Thoracic aorta endothelial cell (primary cell): ENCODE measurements around the gene PRAMEF6. TPM values are rescaled to one million over a fixed set of nuclear protein-coding genes. Genes with fewer than 3 reads are reported as not detected.

Experiments used
- small RNA-seq: library from RNA; depleted of rRNA; stranded (forward); fragments of <200 nt; gene quantifications from one replicate; pipeline ENCODE3, GENCODE V24; 2012
- total RNA-seq: library from RNA; depleted of rRNA; stranded (reverse); fragments of >200 nt; gene quantifications from 2 replicates; pipeline ENCODE4 v1.2.3, GENCODE V29; 2012

Gene PRAMEF6
- total RNA-seq = not detected in 2 replicates

DNA sequence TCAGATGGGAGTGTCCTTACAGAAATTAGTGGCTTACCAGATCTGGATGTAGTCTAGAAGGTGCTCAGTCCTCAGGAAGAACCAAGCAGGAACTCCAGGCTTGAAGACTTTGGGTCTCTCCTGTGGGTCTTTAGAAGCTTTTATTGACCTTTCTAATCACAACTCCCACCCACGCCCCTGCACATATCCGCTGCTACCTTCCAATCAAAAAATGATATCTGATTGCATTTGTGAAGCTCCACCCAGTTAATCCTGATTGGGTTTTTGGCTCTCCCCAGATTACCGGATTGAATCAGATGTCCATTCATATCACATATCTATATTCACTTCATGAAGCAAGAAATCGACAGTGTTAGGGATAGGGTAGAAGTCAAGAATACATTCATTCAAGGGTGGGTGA is at the start of gene PRAMEF6:
TSS of gene PRAMEF6 (minus strand) at position 101 of the 400 bp plus-strand sequence. CDS start 5,062 bp downstream, outside the sequence.

GRCh38 chr1:12916310-12916709 is 31.1 kb downstream of the PRAMEF6 start, which contains the start of gene PRAMEF7:
PRAMEF7 (plus strand) TSS chr1:12916610; CDS start chr1:12917693, 1,083 bp downstream.

DNA sequence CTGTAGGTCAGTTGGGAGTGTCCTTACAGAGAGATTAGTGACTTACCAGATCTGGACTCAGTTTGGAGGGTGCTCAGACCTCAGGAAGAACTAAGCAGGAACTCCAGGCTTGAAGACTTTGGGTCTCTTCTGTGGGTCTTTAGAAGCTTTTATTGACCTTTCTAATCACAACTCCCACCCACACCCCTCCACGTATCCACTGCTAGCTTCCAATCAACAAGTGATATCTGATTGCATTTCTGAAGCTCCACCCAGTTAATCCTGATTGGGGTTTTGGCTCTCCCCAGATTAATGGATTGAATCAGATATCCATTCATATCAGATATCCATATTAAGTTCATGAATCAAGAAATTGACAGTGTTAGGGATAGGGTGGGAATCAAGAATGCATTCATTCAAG is 49.2 kb downstream of the PRAMEF6 start, which contains the start of gene PRAMEF10:
TSS of gene PRAMEF10 (minus strand) at position 101 of the 400 bp plus-strand sequence. CDS start 2,423 bp downstream, outside the sequence.

Small RNA genes lying within 50 kb of the gene (small RNA-seq; reads per million reads assigned to genes)
- gene RNU6-1072P = not detected

Other genes starting within 250 kb of the PRAMEF6 start
- gene AADACL3, start 231.5 kb downstream of the PRAMEF6 start, total RNA-seq = not detected in 2 replicates
- gene CFAP107, start 201.4 kb downstream of the PRAMEF6 start, total RNA-seq = not detected in 2 replicates
- gene PRAMEF12, start 173.8 kb downstream of the PRAMEF6 start, total RNA-seq = not detected in 2 replicates
- not detected in 2 replicates for gene PRAMEF1, start 156.2 kb downstream of the PRAMEF6 start, total RNA-seq
- gene PRAMEF11, start 116.2 kb downstream of the PRAMEF6 start, total RNA-seq = not detected in 2 replicates
- not detected in 2 replicates for gene HNRNPCL1, start 98.9 kb downstream of the PRAMEF6 start, total RNA-seq
- gene PRAMEF2, start 90.5 kb downstream of the PRAMEF6 start, total RNA-seq = not detected in 2 replicates
- not detected in 2 replicates for gene PRAMEF4, start 61.4 kb downstream of the PRAMEF6 start, total RNA-seq
- gene PRAMEF10, start 49.3 kb downstream of the PRAMEF6 start, total RNA-seq = not detected in 2 replicates
- gene PRAMEF7, start 31.0 kb downstream of the PRAMEF6 start, total RNA-seq = not detected in 2 replicates
- not detected in 2 replicates for gene PRAMEF27, start 109.0 kb upstream of the PRAMEF6 start, total RNA-seq
- not detected in 2 replicates for gene HNRNPCL3, start 113.2 kb upstream of the PRAMEF6 start, total RNA-seq
- not detected in 2 replicates for gene PRAMEF25, start 123.2 kb upstream of the PRAMEF6 start, total RNA-seq
- gene HNRNPCL2, start 169.3 kb upstream of the PRAMEF6 start, total RNA-seq = not detected in 2 replicates
- gene PRAMEF26, start 208.4 kb upstream of the PRAMEF6 start, total RNA-seq = not detected in 2 replicates
- gene HNRNPCL4, start 218.1 kb upstream of the PRAMEF6 start, total RNA-seq = not detected in 2 replicates
- gene PRAMEF9, start 224.3 kb upstream of the PRAMEF6 start, total RNA-seq = not detected in 2 replicates